Measurements from ENCODE around the gene TMPRSS11D.

Gene TMPRSS11D

GRCh38 chr4:67909905-67910584, 26.2 kb upstream of the TMPRSS11D start:
- TF ChIP-seq REST (IDR thresholded peaks at IDR 0.05; ENCODE audit: insufficient read depth in 1 of 2, low read depth in 2 of 2, low read length in 2 of 2) = no peak

GRCh38 chr4:67907650-67908049, 23.8 kb upstream of the TMPRSS11D start:
- TF ChIP-seq SIN3A (IDR thresholded peaks at IDR 0.05; ENCODE audit: borderline replicate concordance, insufficient read depth, low read length) = no peak
- no peak for TF ChIP-seq TAF1 (IDR thresholded peaks at IDR 0.05; ENCODE audit: borderline replicate concordance, insufficient read depth, low read length)
- TF ChIP-seq FOXP2 (optimal IDR thresholded peaks at IDR 0.05; ENCODE audit: borderline replicate concordance, extremely low read depth, extremely low read length, insufficient read depth) = no peak
- TF ChIP-seq REST (IDR thresholded peaks at IDR 0.05; ENCODE audit: insufficient read depth in 1 of 2, low read depth in 2 of 2, low read length in 2 of 2) = no peak
- TF ChIP-seq POLR2AphosphoS5 (IDR thresholded peaks at IDR 0.05; ENCODE audit: low read depth, low read length) = no peak

GRCh38 chr4:67899096-67899495, 15.3 kb upstream of the TMPRSS11D start:
- TF ChIP-seq POLR2AphosphoS5 (IDR thresholded peaks at IDR 0.05; ENCODE audit: low read depth, low read length) (no peak), SIN3A (IDR thresholded peaks at IDR 0.05; ENCODE audit: borderline replicate concordance, insufficient read depth, low read length) (no peak), REST (IDR thresholded peaks at IDR 0.05; ENCODE audit: insufficient read depth in 1 of 2, low read depth in 2 of 2, low read length in 2 of 2) (no peak)

GRCh38 chr4:67897686-67898085, 13.9 kb upstream of the TMPRSS11D start:
- no peak for TF ChIP-seq POLR2AphosphoS5 (IDR thresholded peaks at IDR 0.05; ENCODE audit: low read depth, low read length)
- no peak for TF ChIP-seq REST (IDR thresholded peaks at IDR 0.05; ENCODE audit: insufficient read depth in 1 of 2, low read depth in 2 of 2, low read length in 2 of 2)
- no peak for TF ChIP-seq SIN3A (IDR thresholded peaks at IDR 0.05; ENCODE audit: borderline replicate concordance, insufficient read depth, low read length)
- no peak for TF ChIP-seq FOXP2 (optimal IDR thresholded peaks at IDR 0.05; ENCODE audit: borderline replicate concordance, extremely low read depth, extremely low read length, insufficient read depth)
- no peak for TF ChIP-seq TAF1 (IDR thresholded peaks at IDR 0.05; ENCODE audit: borderline replicate concordance, insufficient read depth, low read length)

GRCh38 chr4:67896421-67897065, 12.7 kb upstream of the TMPRSS11D start:
- TF ChIP-seq POLR2AphosphoS5 (IDR thresholded peaks at IDR 0.05; ENCODE audit: low read depth, low read length) (no peak), TAF1 (IDR thresholded peaks at IDR 0.05; ENCODE audit: borderline replicate concordance, insufficient read depth, low read length) (no peak), REST (IDR thresholded peaks at IDR 0.05; ENCODE audit: insufficient read depth in 1 of 2, low read depth in 2 of 2, low read length in 2 of 2) (no peak), FOXP2 (optimal IDR thresholded peaks at IDR 0.05; ENCODE audit: borderline replicate concordance, extremely low read depth, extremely low read length, insufficient read depth) (no peak), SIN3A (IDR thresholded peaks at IDR 0.05; ENCODE audit: borderline replicate concordance, insufficient read depth, low read length) (no peak)

Measured in PFSK-1 (cell line).